OCI-LY1 (cell line): ENCODE results near the gene MRPS12.

ENCODE experiments used
- EZH2 ChIP-seq: fragments of 200-600 bp; sonication (generic), shearing (Covaris generic); IDR thresholded peaks from 2 replicates; pipeline ENCODE4 v1.8.0; 2017; ENCODE audit warnings: borderline replicate concordance, mixed run types, mild to moderate bottlenecking, antibody characterized with exemption, low read length, moderate library complexity, mixed read lengths
- TF ChIP-seq, protein P1 (sequence below): fragments of 200-600 bp; sonication (generic), shearing (Covaris generic); IDR thresholded peaks from 2 replicates; pipeline ENCODE4 v1.5.1; 2017; ENCODE audit warnings: mild to moderate bottlenecking, antibody characterized with exemption, low read length, moderate library complexity, mixed read lengths

DNA sequence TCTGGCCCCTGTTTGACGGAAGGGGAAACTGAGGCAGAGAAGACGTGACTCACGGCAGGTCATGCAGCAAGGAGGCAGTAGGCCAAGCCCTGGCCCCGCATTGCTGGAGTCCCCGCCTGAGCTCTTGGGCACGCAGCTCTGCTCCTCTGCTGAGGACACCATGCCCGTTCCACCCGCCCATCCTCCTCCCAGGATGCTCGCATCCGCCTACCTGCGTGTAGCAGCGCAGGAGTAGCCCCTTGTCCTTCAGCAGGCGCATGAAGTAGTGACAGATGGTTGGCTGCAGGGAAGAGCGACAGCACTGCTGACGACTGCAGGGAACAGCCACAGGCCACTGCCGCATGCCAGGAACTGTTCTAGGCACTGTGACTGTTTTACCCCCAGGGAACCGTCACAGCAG lies 41.9 kb upstream of the MRPS12 start:
- TF ChIP-seq, protein P1, sequence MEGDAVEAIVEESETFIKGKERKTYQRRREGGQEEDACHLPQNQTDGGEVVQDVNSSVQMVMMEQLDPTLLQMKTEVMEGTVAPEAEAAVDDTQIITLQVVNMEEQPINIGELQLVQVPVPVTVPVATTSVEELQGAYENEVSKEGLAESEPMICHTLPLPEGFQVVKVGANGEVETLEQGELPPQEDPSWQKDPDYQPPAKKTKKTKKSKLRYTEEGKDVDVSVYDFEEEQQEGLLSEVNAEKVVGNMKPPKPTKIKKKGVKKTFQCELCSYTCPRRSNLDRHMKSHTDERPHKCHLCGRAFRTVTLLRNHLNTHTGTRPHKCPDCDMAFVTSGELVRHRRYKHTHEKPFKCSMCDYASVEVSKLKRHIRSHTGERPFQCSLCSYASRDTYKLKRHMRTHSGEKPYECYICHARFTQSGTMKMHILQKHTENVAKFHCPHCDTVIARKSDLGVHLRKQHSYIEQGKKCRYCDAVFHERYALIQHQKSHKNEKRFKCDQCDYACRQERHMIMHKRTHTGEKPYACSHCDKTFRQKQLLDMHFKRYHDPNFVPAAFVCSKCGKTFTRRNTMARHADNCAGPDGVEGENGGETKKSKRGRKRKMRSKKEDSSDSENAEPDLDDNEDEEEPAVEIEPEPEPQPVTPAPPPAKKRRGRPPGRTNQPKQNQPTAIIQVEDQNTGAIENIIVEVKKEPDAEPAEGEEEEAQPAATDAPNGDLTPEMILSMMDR, result no peak
- no peak for TF ChIP-seq EZH2
